GM12875 (cell line): ENCODE measurements around the gene PON1.

ENCODE experiments used
- H3K4me3 ChIP-seq: one replicate; pipeline ENCODE4 v1.5.1; 2011; ENCODE audit warnings: low read depth, low read length, control low read depth
- TF ChIP-seq, protein P1 (sequence below): IDR thresholded peaks from 2 replicates; pipeline ENCODE4 v1.5.1; 2011; ENCODE audit warnings: low read depth, mild to moderate bottlenecking, control low read depth, inconsistent platforms, low read length, moderate library complexity, borderline replicate concordance; ENCODE audit not compliant: insufficient read depth

PON1 gene

DNA sequence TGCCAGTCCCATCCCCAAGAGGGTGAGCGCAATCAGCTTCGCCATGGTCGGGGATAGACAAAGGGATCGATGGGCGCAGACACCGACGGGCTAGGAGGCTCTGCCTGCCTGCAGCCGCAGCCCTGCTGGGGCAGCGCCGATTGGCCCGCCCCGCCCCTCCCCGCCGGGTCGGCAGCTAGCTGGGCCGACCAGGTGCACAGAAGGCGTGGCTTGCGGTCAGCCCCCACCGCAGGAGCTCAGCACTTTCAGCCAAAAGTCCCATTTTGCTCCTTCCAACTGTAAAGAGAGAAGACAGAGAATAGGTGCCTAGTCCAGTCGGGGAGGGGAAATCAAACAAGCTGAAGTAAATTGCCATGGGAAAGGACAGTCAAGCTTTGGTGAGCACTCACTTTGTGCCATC lies at the start of gene PON1:
Gene PON1 (minus strand): TSS at position 102 of the 400 bp plus-strand sequence. CDS start 57 bp downstream, at position 45.
- H3K4me3 ChIP-seq: no peak within 1 kb of the TSS
- TF ChIP-seq, protein P1, sequence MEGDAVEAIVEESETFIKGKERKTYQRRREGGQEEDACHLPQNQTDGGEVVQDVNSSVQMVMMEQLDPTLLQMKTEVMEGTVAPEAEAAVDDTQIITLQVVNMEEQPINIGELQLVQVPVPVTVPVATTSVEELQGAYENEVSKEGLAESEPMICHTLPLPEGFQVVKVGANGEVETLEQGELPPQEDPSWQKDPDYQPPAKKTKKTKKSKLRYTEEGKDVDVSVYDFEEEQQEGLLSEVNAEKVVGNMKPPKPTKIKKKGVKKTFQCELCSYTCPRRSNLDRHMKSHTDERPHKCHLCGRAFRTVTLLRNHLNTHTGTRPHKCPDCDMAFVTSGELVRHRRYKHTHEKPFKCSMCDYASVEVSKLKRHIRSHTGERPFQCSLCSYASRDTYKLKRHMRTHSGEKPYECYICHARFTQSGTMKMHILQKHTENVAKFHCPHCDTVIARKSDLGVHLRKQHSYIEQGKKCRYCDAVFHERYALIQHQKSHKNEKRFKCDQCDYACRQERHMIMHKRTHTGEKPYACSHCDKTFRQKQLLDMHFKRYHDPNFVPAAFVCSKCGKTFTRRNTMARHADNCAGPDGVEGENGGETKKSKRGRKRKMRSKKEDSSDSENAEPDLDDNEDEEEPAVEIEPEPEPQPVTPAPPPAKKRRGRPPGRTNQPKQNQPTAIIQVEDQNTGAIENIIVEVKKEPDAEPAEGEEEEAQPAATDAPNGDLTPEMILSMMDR: no peak

DNA sequence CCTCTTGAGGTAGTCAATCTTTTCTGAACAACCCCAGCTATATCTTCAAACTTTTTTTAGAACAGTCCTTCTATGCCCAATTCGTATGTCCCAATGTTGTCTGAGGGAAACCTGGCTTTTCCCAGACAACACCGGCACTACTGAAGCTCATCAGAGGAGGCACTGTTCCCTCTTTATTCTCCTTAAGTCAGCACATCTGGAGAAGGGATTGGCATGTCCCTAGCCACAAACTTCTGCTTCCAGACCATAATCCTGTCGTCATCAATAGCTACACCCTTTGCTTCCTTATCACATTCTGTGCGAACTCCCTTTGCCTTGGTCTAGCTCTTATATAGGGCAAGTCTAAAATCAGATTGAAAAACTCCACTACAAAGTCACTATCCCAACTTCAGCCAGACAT lies 49.0 kb upstream of the PON1 start:
- TF ChIP-seq, protein P1: no peak
- H3K4me3 ChIP-seq: no peak overlapping the region

DNA sequence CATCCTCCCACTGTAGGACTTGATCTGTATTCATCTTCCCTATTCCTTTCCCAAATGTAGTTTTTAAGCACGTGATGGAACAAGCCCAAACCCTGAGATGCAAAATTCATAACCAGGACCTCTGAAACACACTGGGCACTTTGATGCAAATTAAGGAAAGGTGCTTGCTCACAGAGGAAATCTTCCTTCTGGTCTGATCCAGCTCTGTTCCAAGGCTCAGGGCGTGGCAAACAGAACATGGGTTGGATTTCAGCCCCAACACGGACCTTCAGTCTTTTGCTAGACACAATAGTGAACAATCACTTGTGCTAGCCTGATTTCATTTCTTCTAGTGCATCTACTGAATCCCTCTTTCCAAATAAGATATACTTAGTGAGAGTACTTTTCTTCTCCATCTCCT lies 43.9 kb upstream of the PON1 start:
- TF ChIP-seq, protein P1: no peak
- H3K4me3 ChIP-seq: no peak overlapping the region

DNA sequence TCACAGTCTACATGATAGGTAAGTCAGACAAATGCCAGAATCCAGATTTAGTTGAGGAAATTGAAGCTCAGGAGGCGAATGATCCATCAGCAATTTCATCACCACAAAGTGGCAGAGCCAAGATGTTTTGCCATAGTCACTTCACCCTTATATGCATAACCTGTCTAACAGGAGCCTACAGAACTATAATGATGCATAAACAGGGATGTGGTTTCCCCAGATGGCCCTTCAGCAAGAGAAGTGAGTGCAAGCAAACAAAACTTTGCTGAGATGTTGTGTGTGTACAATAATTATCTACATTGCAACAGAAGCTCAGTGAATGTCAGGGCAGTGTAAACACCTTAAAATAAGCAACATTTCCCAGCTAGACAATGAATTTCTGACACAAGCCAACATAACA lies 43.3 kb upstream of the PON1 start:
- TF ChIP-seq, protein P1: no peak
- H3K4me3 ChIP-seq: no peak overlapping the region

DNA sequence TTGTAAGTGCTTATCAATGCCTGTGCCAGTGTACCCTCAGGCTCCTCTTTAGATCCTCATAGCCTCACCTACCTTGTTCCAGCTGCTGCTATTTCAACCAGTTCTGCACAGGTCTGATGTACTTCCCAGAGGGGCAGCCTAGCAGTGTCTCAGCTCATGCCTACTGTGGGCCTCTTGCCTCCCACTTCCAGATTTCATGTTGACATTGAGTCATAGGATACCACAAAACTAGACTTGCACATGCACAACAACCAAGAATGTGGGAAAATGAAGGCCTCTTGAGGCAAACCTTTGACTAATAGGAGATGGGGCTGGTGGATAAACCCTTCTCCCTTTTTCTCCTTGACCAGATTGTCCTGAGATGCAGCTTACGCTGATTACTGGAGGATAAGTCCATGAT lies 40.8 kb upstream of the PON1 start:
- TF ChIP-seq, protein P1: no peak
- no peak overlapping the region for H3K4me3 ChIP-seq

DNA sequence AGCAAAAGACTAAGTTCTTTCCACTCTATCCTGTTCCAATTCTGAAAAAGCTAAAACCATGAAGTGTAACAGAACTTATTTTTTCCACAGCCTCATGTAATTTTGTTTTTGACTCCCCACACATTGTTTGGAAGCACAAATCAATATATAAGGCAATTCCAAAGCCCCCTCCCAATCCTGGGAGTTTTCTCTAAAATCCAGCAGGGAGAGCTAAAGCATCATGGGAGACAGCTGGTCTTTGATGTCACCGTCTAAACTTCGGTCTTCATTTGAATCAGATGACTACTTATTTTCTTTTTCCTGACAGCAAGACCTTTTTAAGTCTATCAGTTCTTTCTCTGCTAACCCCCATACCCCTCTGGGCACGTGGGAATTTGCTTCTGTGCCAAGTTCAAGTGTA lies 33.3 kb upstream of the PON1 start:
- H3K4me3 ChIP-seq: no peak overlapping the region
- TF ChIP-seq, protein P1: no peak

DNA sequence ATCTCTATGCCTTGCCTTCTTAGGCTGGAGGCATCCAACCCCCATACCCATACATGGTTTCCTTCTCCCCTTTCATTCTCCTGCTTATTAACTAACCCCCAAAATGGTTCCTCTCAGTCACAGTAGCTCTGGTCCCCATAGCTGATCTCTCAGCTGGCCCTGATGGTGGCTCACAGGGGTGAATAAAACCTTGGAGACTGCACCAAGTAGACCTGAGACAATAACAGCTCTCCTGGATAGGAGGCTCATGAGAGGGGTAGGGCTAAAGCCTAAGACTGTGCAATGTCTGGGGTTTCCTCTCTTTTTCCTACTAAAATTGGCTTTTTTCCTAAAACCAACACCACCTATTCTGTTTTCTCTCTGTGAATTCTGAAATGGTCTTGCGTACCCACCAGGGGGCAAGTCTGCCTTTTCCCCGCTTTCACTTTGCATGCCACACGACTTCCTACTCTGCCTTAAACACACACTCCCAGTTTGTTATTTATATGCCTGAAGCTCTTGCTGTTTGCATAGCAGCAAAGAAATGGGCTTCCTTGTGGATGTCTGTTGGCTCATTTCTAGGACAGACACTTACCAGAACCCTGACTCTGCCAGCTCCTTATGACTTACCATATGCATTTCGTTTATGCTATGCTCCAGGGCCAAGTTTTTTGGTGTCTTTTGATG lies 18.4 kb upstream of the PON1 start:
- TF ChIP-seq, protein P1: no peak
- H3K4me3 ChIP-seq: no peak overlapping the region
